ENCODE results near the gene ACKR2.
"Not testable (repeated sequence)": the region's sequence is repeated elsewhere in the genome, so short reads cannot be mapped to it uniquely, and the experiment has no call there.

Gene ACKR2

GRCh38 chr3:42801048-42801620 lies 8.1 kb upstream of the ACKR2 start:
- DNase-seq (ENCODE audit: insufficient read length, low spot score) = no peak
- FAIRE-seq = no peak

GRCh38 chr3:42801784-42802183 lies 7.5 kb upstream of the ACKR2 start:
- FAIRE-seq (no peak), DNase-seq (ENCODE audit: insufficient read length, low spot score) (no peak)

GRCh38 chr3:42802876-42803413 lies 6.3 kb upstream of the ACKR2 start:
- DNase-seq (ENCODE audit: insufficient read length, low spot score) (no peak), FAIRE-seq (peak; percentile 57)

GRCh38 chr3:42803414-42804105 lies 5.7 kb upstream of the ACKR2 start:
- FAIRE-seq (no peak), DNase-seq (ENCODE audit: insufficient read length, low spot score) (no peak)

GRCh38 chr3:42804106-42804830 lies 5.0 kb upstream of the ACKR2 start, which contains the start of gene HIGD1A:
Gene HIGD1A, minus strand, starts transcription at chr3:42804490. Its CDS starts 10,237 bp downstream, at chr3:42794253.
- FAIRE-seq = peak; percentile 95

GRCh38 chr3:42804831-42805132 lies 4.5 kb upstream of the ACKR2 start:
- DNase-seq (ENCODE audit: insufficient read length, low spot score) = no peak
- peak; percentile 14 for FAIRE-seq

More at GRCh38 chr3:42804106-42804830, 5.0 kb upstream of the ACKR2 start, which contains the start of gene HIGD1A:
- DNase-seq (ENCODE audit: insufficient read length, low spot score) = peak; percentile 92

GRCh38 chr3:42805141-42805821 lies 4.0 kb upstream of the ACKR2 start:
- DNase-seq (ENCODE audit: insufficient read length, low spot score) (no peak), FAIRE-seq (no peak)

GRCh38 chr3:42807929-42808328 lies 1.3 kb upstream of the ACKR2 start:
- FAIRE-seq (no peak), DNase-seq (ENCODE audit: insufficient read length, low spot score) (no peak)

GRCh38 chr3:42810706-42811105 lies 1.5 kb downstream of the ACKR2 start:
- FAIRE-seq; DNase-seq (ENCODE audit: insufficient read length, low spot score): not testable (repeated sequence)

- not testable (repeated sequence) for DNase-seq (ENCODE audit: insufficient read length, low spot score); FAIRE-seq
These were observed 2.1 kb downstream of the ACKR2 start for GRCh38 chr3:42811118-42811883.

- no peak for DNase-seq (ENCODE audit: insufficient read length, low spot score)
- no peak for FAIRE-seq
These were observed 5.0 kb downstream of the ACKR2 start for GRCh38 chr3:42814246-42814645.

GRCh38 chr3:42814914-42815507 lies 5.8 kb downstream of the ACKR2 start:
- FAIRE-seq (no peak), DNase-seq (ENCODE audit: insufficient read length, low spot score) (no peak)

GRCh38 chr3:42815826-42816225 lies 6.6 kb downstream of the ACKR2 start:
- no peak for DNase-seq (ENCODE audit: insufficient read length, low spot score)
- no peak for FAIRE-seq

GRCh38 chr3:42819351-42819965 lies 10.2 kb downstream of the ACKR2 start:
- DNase-seq (ENCODE audit: insufficient read length, low spot score) = no peak
- FAIRE-seq = no peak

GRCh38 chr3:42820746-42821051 lies 11.5 kb downstream of the ACKR2 start:
- FAIRE-seq (no peak), DNase-seq (ENCODE audit: insufficient read length, low spot score) (no peak)

GRCh38 chr3:42822828-42823227 lies 13.6 kb downstream of the ACKR2 start:
- FAIRE-seq = no peak

GRCh38 chr3:42823351-42823750 lies 14.1 kb downstream of the ACKR2 start:
- no peak for DNase-seq (ENCODE audit: insufficient read length, low spot score)
- peak; percentile 60 for FAIRE-seq

More at GRCh38 chr3:42822828-42823227, 13.6 kb downstream of the ACKR2 start:
- DNase-seq (ENCODE audit: insufficient read length, low spot score) = no peak

- DNase-seq (ENCODE audit: insufficient read length, low spot score) (no peak), FAIRE-seq (no peak)
These were observed 16.9 kb downstream of the ACKR2 start for GRCh38 chr3:42826141-42826540.

GRCh38 chr3:42827023-42827422 lies 17.8 kb downstream of the ACKR2 start:
- DNase-seq (ENCODE audit: insufficient read length, low spot score) (no peak), FAIRE-seq (no peak)

- no peak for DNase-seq (ENCODE audit: insufficient read length, low spot score)
- FAIRE-seq = no peak
These were observed 18.4 kb downstream of the ACKR2 start for GRCh38 chr3:42827654-42828053.

Data from GM19239 (cell line).